Right hindlimb (tissue), 1 donor: ENCODE measurements around the gene PAQR4.

Experiments
- DNase-seq: peaks from one replicate; pipeline ENCODE4 v3.0.0-alpha.2; 2018

The PAQR4 gene

DNA sequence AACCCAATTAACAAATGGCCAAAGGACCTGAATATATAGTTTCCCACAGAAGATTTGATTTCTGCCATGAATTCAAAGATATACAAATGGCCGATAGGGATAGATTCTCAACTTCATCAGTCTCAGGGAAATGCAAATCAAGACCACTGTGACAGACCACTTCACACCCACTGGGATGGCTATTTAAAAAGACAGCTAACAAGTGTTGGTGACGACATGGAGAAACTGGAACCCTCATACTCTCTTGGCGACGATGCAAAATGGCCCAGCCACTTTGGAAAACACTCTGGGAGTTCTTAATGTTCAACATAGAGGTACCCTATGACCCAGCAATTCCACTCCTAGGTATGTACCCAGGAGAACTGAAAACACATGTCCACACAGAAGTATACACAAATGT lies 22.5 kb upstream of the PAQR4 start:
- no peak for DNase-seq

GRCh38 chr16:2948807-2949704 lies 20.1 kb upstream of the PAQR4 start:
- no peak for DNase-seq

DNA sequence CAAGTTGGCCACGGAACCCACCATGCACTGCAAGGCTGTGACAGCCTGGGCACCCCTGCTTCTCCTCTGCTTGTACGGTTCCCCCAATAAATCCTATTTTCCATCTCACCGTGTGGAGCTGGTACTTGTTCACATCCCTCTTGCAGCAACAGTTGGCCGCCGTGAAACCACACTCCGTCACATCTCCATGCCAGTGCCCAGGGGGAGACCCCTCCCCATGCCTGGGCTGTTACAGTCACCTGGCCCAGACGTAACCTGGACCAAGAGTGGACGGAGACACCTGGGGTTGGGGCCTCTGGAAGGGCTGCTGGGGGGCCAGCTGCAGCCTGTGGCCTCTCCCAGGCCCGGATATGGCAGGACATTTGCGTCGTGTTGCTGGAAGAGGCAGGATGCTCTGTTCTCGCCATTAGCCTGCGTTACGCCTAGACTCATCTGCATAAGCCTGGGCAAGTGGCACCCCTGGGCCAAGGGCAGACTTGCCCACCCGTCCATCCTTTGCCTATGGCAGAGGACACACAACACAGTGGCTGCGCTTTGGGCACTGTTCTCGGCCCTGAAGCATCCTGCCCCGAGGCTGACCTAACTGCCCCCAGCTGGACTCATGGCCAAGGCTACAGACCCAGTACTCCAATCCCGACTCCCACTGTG lies 19.3 kb upstream of the PAQR4 start:
- no peak for DNase-seq

- DNase-seq: no peak
These were observed 18.8 kb upstream of the PAQR4 start for GRCh38 chr16:2950353-2950724.

DNA sequence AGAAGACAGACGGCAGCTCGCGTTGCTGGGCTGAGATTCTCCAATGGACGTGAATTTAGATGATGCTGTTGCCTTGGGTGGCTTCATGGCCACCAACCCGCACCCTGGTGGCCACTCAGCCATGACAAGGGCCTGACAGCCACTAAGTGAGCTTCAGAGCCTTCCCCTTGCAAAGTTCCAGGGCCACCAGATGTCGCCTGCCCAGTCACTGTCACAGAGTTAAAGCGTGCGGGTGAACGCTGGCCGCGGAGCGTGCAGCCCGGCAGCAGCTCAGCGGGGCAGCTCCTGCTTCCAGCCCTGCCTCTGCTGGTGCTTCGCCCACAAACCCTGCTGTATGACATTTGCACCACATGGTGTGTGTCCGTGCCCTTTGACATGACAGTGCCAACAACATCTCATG lies 18.4 kb upstream of the PAQR4 start:
- DNase-seq: no peak

- DNase-seq: no peak
These were observed 16.5 kb upstream of the PAQR4 start for GRCh38 chr16:2952679-2953078.

- no peak for DNase-seq
These were observed 15.2 kb upstream of the PAQR4 start for GRCh38 chr16:2953706-2954627.

DNA sequence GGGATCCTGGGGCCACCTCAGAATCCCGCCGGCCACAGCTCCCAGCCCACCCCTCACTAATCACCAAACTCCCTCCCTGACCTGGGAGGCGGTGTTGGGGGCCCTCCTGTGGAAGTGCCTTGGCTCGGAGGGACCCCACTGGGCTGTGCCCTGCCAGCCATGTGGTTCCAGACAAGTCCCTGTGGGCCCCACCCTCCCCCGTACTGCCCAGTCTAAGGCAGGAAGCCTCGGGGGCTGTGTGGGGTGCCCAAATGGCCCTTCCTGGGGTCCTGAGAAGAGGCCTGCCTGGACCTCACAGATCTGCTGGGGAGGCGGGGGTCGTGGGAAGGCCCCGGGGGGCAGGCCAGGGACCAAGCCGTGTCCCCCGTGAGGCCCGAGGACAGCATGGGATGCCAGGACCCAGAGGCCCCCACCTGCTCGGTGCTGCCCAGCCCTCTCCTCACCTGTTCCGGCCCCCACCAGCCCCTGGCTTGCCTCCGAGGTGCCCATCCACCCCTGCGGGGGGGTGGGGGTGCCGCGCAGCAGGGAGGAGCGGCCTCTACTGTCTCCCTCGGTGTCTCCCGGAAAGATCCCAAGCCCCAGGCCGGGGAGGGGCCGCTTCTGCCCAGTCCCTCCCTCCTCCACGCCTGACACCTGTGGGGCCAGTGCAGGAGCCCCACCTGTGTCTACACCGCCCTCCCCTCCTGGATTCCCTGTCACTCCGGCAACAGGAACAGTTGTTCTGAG lies 14.3 kb upstream of the PAQR4 start:
- DNase-seq: no peak

DNA sequence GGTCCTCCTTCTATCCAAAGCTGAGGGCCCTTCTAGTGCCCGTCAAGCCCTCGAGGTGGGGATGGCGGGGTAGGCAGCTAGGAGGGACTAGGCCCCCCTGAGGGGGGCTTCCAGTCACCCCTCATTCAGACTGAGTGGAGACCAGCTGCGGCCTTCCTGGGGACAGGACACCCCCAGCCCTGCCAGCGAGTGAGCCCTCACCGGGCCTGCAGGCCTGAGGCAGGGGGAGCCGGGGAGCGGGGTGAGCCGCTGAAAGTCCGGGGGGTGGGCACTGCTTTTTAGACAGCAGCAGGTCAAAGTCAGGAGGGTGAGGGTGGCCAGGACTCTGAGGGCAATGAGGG lies 13.7 kb upstream of the PAQR4 start:
- no peak for DNase-seq

DNA sequence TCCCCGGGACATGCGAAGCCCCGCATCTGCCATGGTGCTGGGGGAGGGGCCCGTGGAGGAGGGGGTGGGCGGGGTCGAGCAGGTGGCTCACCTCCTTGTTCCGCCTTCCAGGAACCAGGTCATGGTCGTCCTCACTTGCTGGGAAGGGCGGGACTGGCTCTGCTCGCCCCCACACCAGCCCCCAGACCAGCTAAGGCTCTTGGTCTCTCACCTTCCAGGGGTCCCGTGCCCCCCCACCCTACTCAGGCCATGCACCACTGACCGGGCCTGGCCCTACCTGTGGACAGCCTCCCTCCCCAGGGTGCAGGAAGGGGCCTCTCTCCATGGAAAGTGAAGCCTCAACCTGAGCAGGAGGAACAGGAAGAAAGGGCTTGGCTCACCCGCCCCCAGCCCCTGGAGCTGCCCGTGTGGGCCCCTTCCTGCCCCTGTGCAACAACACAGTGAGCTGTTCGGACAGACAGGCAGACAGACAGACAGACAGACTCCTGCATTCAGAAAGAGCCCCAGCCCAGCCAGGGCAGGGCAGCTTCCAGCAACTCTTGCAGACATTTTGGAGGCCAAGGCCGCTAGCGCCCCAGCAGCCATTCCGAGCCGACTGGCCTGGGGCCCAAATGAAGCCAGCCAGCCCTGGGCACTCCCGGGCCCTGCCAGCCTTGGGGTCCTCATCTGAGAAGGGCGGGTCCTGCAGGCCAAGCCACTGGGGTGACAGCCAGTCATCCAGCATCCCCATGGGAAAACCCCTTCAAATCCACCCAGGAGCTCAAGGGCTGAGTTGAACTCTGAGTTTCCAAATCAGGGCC lies 13.2 kb upstream of the PAQR4 start:
- DNase-seq: no peak

GRCh38 chr16:2956579-2956956 lies 12.6 kb upstream of the PAQR4 start:
- DNase-seq: no peak

DNA sequence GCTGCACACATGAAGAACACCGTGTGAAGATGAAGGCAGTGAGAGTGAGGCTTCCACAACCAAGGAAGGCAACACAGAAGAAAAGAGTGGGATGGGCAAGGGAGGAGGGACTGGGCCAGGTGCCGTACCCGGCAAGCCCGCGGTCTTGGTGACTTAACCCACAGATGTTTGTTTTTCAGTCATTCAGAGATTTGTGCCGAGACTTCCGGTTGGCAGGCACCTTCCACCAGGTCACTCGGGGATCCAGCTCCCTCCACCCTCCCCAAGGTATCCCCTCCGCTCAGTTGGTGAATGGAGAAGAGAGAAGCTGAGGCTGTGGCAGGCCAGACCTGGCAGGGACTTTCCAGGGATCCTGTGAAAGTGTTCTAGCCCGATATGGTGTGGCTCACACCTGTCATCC lies 9.9 kb upstream of the PAQR4 start:
- DNase-seq: no peak

GRCh38 chr16:2960183-2961010 lies 8.8 kb upstream of the PAQR4 start:
- DNase-seq: no peak

GRCh38 chr16:2962334-2963073 lies 6.6 kb upstream of the PAQR4 start:
- DNase-seq: no peak

GRCh38 chr16:2963074-2963722 lies 6.0 kb upstream of the PAQR4 start:
- no peak for DNase-seq

GRCh38 chr16:2963723-2964474 lies 5.2 kb upstream of the PAQR4 start, which contains the start of gene KREMEN2:
TSS of gene KREMEN2 (plus strand) at chr16:2964275. CDS start at chr16:2964521, 246 bp downstream.
- no peak for DNase-seq

- peak; percentile 22 for DNase-seq
These were observed 4.4 kb upstream of the PAQR4 start for GRCh38 chr16:2964475-2965336.
